DND-41 (cell line): ENCODE data around the gene APOLD1.

Source experiments
- ATAC-seq: fragments of 200-7000 bp; cut with Tn5 transposase; 3 replicates; pipeline ENCODE4 v1.9.1; 2021; ENCODE audit warnings: low read depth; ENCODE audit not compliant: insufficient read depth
- DNase-seq: peaks from one replicate; pipeline ENCODE4 v3.0.0-alpha.2; 2020
- H2AFZ ChIP-seq: 2 replicates; pipeline ENCODE4 v1.6.0; 2012; ENCODE audit warnings: low read depth, low read length
- H3K27ac ChIP-seq: 2 replicates; pipeline ENCODE4 v1.5.1; 2012; ENCODE audit warnings: low read length, inconsistent platforms
- H3K27me3 ChIP-seq: fragments of 200-600 bp; sonication (generic); 2 replicates; pipeline ENCODE4 v1.6.0; 2012; ENCODE audit warnings: low read length, mild to moderate bottlenecking, inconsistent platforms; ENCODE audit not compliant: insufficient read depth, poor library complexity
- H3K36me3 ChIP-seq: 2 replicates; pipeline ENCODE4 v1.5.1; 2012; ENCODE audit warnings: low read length, inconsistent platforms; ENCODE audit not compliant: insufficient read depth
- H3K4me1 ChIP-seq: 2 replicates; pipeline ENCODE4 v1.5.1; 2012; ENCODE audit warnings: mild to moderate bottlenecking, low read length; ENCODE audit not compliant: insufficient read depth
- H3K4me2 ChIP-seq: 2 replicates; pipeline ENCODE4 v1.6.0; 2012; ENCODE audit warnings: mild to moderate bottlenecking, moderate library complexity, low read length, inconsistent platforms; ENCODE audit not compliant: insufficient read depth
- H3K4me3 ChIP-seq, 2 experiments: fragments of 200-600 bp in 1 of 2; shearing (Covaris generic) in 1 of 2; 2 replicates each; pipeline ENCODE4 v1.5.1; 2012 to 2016; ENCODE audit warnings: inconsistent platforms in 2 of 2, low read length in 2 of 2, mild to moderate bottlenecking in 2 of 2, low read depth in 1 of 2, moderate library complexity in 1 of 2
- H3K79me2 ChIP-seq: 2 replicates; pipeline ENCODE4 v1.6.0; 2012; ENCODE audit warnings: low read length, inconsistent platforms; ENCODE audit not compliant: insufficient read depth
- H3K9ac ChIP-seq: 2 replicates; pipeline ENCODE4 v1.6.0; 2012; ENCODE audit warnings: low read depth, mild to moderate bottlenecking, inconsistent platforms, low read length, moderate library complexity
- H3K9me3 ChIP-seq: 2 replicates; pipeline ENCODE4 v1.5.1; 2012; ENCODE audit warnings: low read length, moderate library complexity, mild to moderate bottlenecking, inconsistent platforms; ENCODE audit not compliant: insufficient read depth, severe bottlenecking
- H4K20me1 ChIP-seq: 2 replicates; pipeline ENCODE4 v1.6.0; 2012; ENCODE audit warnings: low read length; ENCODE audit not compliant: insufficient read depth
- EZH2 ChIP-seq: IDR thresholded peaks from 3 replicates; pipeline ENCODE4 v1.6.1; 2012; ENCODE audit warnings: borderline replicate concordance, low read depth, mild to moderate bottlenecking, moderate library complexity, low read length, inconsistent platforms; ENCODE audit not compliant: severe bottlenecking

The APOLD1 gene

GRCh38 chr12:12840580-12840899 lies 55.1 kb downstream of the APOLD1 start:
- H3K4me2 ChIP-seq: no peak overlapping the region
- no peak for ATAC-seq
- H4K20me1 ChIP-seq: no peaks in the 10 kb centered on the region
- H3K36me3 ChIP-seq: no peaks in the 10 kb centered on the region
- no peak overlapping the region for H2AFZ ChIP-seq
- no peak for DNase-seq
- no peaks in the 10 kb centered on the region for H3K79me2 ChIP-seq
- no peaks in the 10 kb centered on the region for H3K27me3 ChIP-seq
- H3K9me3 ChIP-seq: no peaks in the 10 kb centered on the region
- no peak overlapping the region for H3K27ac ChIP-seq
- H3K4me3 ChIP-seq: no peak overlapping the region
- H3K9ac ChIP-seq: no peak overlapping the region
- H3K4me1 ChIP-seq: no peaks in the 10 kb centered on the region
- TF ChIP-seq EZH2: no peak
